GM12873 (cell line): ENCODE data around the gene ARHGAP11A.

Experiments used
- CTCF ChIP-seq: IDR thresholded peaks from 2 replicates; pipeline ENCODE4 v1.5.1; 2012; ENCODE audit warnings: low read depth, mild to moderate bottlenecking, moderate library complexity, low read length, control low read depth; ENCODE audit not compliant: insufficient read depth; ENCODE audit errors: missing control alignments

The ARHGAP11A gene

GRCh38 chr15:32642667-32643435 is 27.5 kb downstream of the ARHGAP11A start:
- no peak for TF ChIP-seq CTCF

GRCh38 chr15:32643907-32644445 is 28.7 kb downstream of the ARHGAP11A start:
- no peak for TF ChIP-seq CTCF

- no peak for TF ChIP-seq CTCF
These were observed 31.0 kb downstream of the ARHGAP11A start for GRCh38 chr15:32646291-32646690.

GRCh38 chr15:32649342-32649741 is 34.0 kb downstream of the ARHGAP11A start:
- peak; percentile 38 for TF ChIP-seq CTCF

GRCh38 chr15:32651229-32651837 is 36.0 kb downstream of the ARHGAP11A start:
- TF ChIP-seq CTCF = peak; percentile 98

GRCh38 chr15:32652178-32652577 is 36.9 kb downstream of the ARHGAP11A start:
- TF ChIP-seq CTCF = no peak

GRCh38 chr15:32656091-32656490 is 40.8 kb downstream of the ARHGAP11A start:
- no peak for TF ChIP-seq CTCF
